GM23338 (cell line): ENCODE measurements around the gene ICAM1. TPM values are rescaled to one million over a fixed set of nuclear protein-coding genes. Genes with fewer than 3 reads are reported as not detected.

Experiments
- EZH2 ChIP-seq: fragments of 200-600 bp; sonication (generic); IDR thresholded peaks from one replicate; pipeline ENCODE4 v1.8.0; 2017; ENCODE audit warnings: antibody characterized with exemption, mild to moderate bottlenecking, low read depth; ENCODE audit not compliant: unreplicated experiment
- EZH2phosphoT487 ChIP-seq: fragments of 200-600 bp; sonication (generic); IDR thresholded peaks from one replicate; pipeline ENCODE4 v1.8.1; 2018; ENCODE audit warnings: antibody characterized with exemption; ENCODE audit not compliant: unreplicated experiment
- JUNB ChIP-seq: IDR thresholded peaks from one replicate; pipeline ENCODE4 v1.6.1; 2016; ENCODE audit warnings: antibody characterized with exemption; ENCODE audit not compliant: unreplicated experiment
- STAT1 ChIP-seq: IDR thresholded peaks from one replicate; pipeline ENCODE4 v1.6.1; 2016; ENCODE audit warnings: antibody characterized with exemption; ENCODE audit not compliant: unreplicated experiment
- ZNF331 ChIP-seq: fragments of 250-450 bp; sonication (Bioruptor Pico); IDR thresholded peaks from 2 replicates; pipeline ENCODE4 v1.5.0; 2020; ENCODE audit warnings: low read depth, mild to moderate bottlenecking, moderate library complexity
- polyA plus RNA-seq: library from polyadenylated mRNA; unstranded; fragments of >200 nt; fragmentation: Nextera tagmentation; extraction: Ambion mirVana; gene quantifications from 2 replicates; pipeline ENCODE4 v1.2.1, GENCODE V29; 2016
- total RNA-seq: library from RNA; depleted of rRNA; stranded (reverse); fragments of >200 nt; shearing (Covaris generic); gene quantifications from 2 replicates; pipeline ENCODE4 v1.2.3, GENCODE V29; 2014
- TF ChIP-seq, protein P1 (sequence below): fragments of 250-450 bp; sonication (Bioruptor Pico); IDR thresholded peaks from 2 replicates; pipeline ENCODE4 v1.5.0; 2020; ENCODE audit warnings: mild to moderate bottlenecking, moderate library complexity
- TF ChIP-seq, protein P2 (sequence below): IDR thresholded peaks from one replicate; pipeline ENCODE4 v1.6.1; 2018; ENCODE audit warnings: antibody characterized with exemption; ENCODE audit not compliant: unreplicated experiment
- TF ChIP-seq, protein P3 (sequence below), 2 experiments: fragments of 200-600 bp in 1 of 2; sonication (generic) in 1 of 2; conservative IDR thresholded peaks; 2 replicates each; pipeline versions ENCODE4 v1.5.1 to v1.6.1; 2016 to 2017; ENCODE audit warnings: antibody characterized with exemption in 2 of 2, low read depth in 2 of 2, mild to moderate bottlenecking in 2 of 2, moderate library complexity in 1 of 2

ICAM1 gene
- total and polyA plus RNA-seq, 2 experiments from 2014 or later, result 1.6 to 3.5 TPM

DNA sequence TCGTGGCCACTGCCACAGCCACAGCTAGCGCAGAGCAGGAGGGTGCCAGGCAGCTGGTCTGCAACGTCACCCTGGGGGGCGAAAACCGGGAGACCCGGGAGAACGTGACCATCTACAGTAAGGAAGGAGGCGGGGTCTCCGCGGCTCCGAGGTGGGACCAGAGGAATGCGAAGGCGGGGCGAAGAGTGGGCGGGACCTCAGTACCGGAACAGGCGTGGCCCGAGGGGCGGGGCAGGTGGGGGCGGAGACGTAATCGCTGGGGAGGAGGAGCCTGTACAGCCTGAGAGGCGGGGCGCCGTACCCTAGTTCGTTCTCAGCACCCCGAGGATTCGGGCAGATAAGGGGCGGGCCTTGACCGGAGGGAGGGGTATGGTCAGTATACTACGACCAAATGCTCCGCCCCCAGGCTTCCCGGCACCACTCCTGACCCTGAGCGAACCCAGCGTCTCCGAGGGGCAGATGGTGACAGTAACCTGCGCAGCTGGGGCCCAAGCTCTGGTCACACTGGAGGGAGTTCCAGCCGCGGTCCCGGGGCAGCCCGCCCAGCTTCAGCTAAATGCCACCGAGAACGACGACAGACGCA, 21.4 kb downstream of the ICAM1 start (continued):
- TF ChIP-seq, protein P1, sequence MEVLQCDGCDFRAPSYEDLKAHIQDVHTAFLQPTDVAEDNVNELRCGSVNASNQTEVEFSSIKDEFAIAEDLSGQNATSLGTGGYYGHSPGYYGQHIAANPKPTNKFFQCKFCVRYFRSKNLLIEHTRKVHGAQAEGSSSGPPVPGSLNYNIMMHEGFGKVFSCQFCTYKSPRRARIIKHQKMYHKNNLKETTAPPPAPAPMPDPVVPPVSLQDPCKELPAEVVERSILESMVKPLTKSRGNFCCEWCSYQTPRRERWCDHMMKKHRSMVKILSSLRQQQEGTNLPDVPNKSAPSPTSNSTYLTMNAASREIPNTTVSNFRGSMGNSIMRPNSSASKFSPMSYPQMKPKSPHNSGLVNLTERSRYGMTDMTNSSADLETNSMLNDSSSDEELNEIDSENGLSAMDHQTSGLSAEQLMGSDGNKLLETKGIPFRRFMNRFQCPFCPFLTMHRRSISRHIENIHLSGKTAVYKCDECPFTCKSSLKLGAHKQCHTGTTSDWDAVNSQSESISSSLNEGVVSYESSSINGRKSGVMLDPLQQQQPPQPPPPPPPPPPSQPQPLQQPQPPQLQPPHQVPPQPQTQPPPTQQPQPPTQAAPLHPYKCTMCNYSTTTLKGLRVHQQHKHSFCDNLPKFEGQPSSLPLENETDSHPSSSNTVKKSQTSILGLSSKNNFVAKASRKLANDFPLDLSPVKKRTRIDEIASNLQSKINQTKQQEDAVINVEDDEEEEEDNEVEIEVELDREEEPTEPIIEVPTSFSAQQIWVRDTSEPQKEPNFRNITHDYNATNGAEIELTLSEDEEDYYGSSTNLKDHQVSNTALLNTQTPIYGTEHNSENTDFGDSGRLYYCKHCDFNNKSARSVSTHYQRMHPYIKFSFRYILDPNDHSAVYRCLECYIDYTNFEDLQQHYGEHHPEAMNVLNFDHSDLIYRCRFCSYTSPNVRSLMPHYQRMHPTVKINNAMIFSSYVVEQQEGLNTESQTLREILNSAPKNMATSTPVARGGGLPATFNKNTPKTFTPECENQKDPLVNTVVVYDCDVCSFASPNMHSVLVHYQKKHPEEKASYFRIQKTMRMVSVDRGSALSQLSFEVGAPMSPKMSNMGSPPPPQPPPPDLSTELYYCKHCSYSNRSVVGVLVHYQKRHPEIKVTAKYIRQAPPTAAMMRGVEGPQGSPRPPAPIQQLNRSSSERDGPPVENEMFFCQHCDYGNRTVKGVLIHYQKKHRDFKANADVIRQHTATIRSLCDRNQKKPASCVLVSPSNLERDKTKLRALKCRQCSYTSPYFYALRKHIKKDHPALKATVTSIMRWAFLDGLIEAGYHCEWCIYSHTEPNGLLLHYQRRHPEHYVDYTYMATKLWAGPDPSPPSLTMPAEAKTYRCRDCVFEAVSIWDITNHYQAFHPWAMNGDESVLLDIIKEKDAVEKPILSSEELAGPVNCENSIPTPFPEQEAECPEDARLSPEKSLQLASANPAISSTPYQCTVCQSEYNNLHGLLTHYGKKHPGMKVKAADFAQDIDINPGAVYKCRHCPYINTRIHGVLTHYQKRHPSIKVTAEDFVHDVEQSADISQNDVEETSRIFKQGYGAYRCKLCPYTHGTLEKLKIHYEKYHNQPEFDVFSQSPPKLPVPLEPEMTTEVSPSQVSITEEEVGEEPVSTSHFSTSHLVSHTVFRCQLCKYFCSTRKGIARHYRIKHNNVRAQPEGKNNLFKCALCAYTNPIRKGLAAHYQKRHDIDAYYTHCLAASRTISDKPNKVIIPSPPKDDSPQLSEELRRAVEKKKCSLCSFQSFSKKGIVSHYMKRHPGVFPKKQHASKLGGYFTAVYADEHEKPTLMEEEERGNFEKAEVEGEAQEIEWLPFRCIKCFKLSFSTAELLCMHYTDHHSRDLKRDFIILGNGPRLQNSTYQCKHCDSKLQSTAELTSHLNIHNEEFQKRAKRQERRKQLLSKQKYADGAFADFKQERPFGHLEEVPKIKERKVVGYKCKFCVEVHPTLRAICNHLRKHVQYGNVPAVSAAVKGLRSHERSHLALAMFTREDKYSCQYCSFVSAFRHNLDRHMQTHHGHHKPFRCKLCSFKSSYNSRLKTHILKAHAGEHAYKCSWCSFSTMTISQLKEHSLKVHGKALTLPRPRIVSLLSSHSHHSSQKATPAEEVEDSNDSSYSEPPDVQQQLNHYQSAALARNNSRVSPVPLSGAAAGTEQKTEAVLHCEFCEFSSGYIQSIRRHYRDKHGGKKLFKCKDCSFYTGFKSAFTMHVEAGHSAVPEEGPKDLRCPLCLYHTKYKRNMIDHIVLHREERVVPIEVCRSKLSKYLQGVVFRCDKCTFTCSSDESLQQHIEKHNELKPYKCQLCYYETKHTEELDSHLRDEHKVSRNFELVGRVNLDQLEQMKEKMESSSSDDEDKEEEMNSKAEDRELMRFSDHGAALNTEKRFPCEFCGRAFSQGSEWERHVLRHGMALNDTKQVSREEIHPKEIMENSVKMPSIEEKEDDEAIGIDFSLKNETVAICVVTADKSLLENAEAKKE, result no peak
- TF ChIP-seq, protein P2, sequence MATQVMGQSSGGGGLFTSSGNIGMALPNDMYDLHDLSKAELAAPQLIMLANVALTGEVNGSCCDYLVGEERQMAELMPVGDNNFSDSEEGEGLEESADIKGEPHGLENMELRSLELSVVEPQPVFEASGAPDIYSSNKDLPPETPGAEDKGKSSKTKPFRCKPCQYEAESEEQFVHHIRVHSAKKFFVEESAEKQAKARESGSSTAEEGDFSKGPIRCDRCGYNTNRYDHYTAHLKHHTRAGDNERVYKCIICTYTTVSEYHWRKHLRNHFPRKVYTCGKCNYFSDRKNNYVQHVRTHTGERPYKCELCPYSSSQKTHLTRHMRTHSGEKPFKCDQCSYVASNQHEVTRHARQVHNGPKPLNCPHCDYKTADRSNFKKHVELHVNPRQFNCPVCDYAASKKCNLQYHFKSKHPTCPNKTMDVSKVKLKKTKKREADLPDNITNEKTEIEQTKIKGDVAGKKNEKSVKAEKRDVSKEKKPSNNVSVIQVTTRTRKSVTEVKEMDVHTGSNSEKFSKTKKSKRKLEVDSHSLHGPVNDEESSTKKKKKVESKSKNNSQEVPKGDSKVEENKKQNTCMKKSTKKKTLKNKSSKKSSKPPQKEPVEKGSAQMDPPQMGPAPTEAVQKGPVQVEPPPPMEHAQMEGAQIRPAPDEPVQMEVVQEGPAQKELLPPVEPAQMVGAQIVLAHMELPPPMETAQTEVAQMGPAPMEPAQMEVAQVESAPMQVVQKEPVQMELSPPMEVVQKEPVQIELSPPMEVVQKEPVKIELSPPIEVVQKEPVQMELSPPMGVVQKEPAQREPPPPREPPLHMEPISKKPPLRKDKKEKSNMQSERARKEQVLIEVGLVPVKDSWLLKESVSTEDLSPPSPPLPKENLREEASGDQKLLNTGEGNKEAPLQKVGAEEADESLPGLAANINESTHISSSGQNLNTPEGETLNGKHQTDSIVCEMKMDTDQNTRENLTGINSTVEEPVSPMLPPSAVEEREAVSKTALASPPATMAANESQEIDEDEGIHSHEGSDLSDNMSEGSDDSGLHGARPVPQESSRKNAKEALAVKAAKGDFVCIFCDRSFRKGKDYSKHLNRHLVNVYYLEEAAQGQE, result no peak
- TF ChIP-seq EZH2 (no peak), EZH2phosphoT487 (no peak), STAT1 (no peak), ZNF331 (no peak), JUNB (no peak)
- TF ChIP-seq, protein P3, sequence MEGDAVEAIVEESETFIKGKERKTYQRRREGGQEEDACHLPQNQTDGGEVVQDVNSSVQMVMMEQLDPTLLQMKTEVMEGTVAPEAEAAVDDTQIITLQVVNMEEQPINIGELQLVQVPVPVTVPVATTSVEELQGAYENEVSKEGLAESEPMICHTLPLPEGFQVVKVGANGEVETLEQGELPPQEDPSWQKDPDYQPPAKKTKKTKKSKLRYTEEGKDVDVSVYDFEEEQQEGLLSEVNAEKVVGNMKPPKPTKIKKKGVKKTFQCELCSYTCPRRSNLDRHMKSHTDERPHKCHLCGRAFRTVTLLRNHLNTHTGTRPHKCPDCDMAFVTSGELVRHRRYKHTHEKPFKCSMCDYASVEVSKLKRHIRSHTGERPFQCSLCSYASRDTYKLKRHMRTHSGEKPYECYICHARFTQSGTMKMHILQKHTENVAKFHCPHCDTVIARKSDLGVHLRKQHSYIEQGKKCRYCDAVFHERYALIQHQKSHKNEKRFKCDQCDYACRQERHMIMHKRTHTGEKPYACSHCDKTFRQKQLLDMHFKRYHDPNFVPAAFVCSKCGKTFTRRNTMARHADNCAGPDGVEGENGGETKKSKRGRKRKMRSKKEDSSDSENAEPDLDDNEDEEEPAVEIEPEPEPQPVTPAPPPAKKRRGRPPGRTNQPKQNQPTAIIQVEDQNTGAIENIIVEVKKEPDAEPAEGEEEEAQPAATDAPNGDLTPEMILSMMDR (conservative IDR thresholded peaks at IDR 0.05; ENCODE audit: low read depth in 2 of 2), result no peak
